Chondrocyte (in vitro differentiated cells): ENCODE results near the gene WNT7A. TPM values are rescaled to one million over a fixed set of nuclear protein-coding genes. Genes with fewer than 3 reads are reported as not detected.

Experiments
- DNase-seq: peaks from one replicate; pipeline ENCODE4 v3.0.0; 2021; ENCODE audit warnings: mixed read lengths, low spot score
- H3K27ac Mint-ChIP-seq: one replicate; pipeline ENCODE4 v1.8.0; 2021; ENCODE audit warnings: mild to moderate bottlenecking, moderate library complexity, mixed read lengths; ENCODE audit not compliant: unreplicated experiment
- H3K27me3 Mint-ChIP-seq: 2 replicates; pipeline ENCODE4 v1.8.0; 2021; ENCODE audit warnings: low read depth, mixed read lengths
- H3K36me3 Mint-ChIP-seq: 2 replicates; pipeline ENCODE4 v1.8.0; 2021; ENCODE audit warnings: low read depth, mixed read lengths
- H3K4me1 Mint-ChIP-seq: 2 replicates; pipeline ENCODE4 v1.8.0; 2021; ENCODE audit warnings: low read depth, mild to moderate bottlenecking, mixed read lengths
- H3K4me3 Mint-ChIP-seq: one replicate; pipeline ENCODE4 v1.8.0; 2021; ENCODE audit warnings: mild to moderate bottlenecking, moderate library complexity, mixed read lengths; ENCODE audit not compliant: unreplicated experiment
- H3K9me3 Mint-ChIP-seq: 2 replicates; pipeline ENCODE4 v1.8.0; 2021; ENCODE audit warnings: low read depth, mixed read lengths
- total RNA-seq: library from RNA; stranded (reverse); gene quantifications from 3 replicates; pipeline ENCODE4 v1.2.1, GENCODE V29; 2021
- TF ChIP-seq, protein P1 (sequence below): fragments of 200-600 bp; sonication (generic); IDR thresholded peaks from 2 replicates; pipeline ENCODE4 v1.5.0; 2021; ENCODE audit warnings: antibody characterized with exemption, mild to moderate bottlenecking, moderate library complexity

WNT7A gene
- total RNA-seq, 1 donor from 2014 or later, result not detected

DNA sequence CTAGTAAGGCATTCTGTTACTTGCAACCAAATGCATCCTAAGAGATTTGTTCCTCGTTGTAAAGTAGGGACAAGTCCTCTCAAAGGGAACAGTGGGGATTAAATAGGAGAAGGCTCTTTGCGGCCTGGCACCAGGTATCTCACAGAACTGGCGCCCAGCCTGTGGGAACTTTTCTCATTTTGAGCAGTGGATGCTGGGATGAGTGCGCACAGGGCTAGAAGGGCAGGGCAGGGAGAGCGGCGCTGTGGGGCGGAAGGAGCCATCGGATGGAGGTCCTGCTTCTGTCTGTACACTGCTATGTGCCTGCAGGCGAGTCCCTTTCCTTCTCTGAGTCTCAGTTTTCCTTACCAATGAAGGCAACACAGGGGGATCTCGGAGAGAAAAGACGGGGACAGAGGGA lies 50.6 kb downstream of the WNT7A start:
- H3K27me3 Mint-ChIP-seq, result peaks cover 18% of the 10 kb centered on the region
- DNase-seq, result no peak
- H3K4me1 Mint-ChIP-seq, result no peaks in the 10 kb centered on the region
- H3K36me3 Mint-ChIP-seq, result no peaks in the 10 kb centered on the region
- no peak overlapping the region for H3K4me3 Mint-ChIP-seq
- H3K27ac Mint-ChIP-seq, result no peak overlapping the region
- TF ChIP-seq, protein P1, sequence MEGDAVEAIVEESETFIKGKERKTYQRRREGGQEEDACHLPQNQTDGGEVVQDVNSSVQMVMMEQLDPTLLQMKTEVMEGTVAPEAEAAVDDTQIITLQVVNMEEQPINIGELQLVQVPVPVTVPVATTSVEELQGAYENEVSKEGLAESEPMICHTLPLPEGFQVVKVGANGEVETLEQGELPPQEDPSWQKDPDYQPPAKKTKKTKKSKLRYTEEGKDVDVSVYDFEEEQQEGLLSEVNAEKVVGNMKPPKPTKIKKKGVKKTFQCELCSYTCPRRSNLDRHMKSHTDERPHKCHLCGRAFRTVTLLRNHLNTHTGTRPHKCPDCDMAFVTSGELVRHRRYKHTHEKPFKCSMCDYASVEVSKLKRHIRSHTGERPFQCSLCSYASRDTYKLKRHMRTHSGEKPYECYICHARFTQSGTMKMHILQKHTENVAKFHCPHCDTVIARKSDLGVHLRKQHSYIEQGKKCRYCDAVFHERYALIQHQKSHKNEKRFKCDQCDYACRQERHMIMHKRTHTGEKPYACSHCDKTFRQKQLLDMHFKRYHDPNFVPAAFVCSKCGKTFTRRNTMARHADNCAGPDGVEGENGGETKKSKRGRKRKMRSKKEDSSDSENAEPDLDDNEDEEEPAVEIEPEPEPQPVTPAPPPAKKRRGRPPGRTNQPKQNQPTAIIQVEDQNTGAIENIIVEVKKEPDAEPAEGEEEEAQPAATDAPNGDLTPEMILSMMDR, result no peak
- H3K9me3 Mint-ChIP-seq, result no peaks in the 10 kb centered on the region

GRCh38 chr3:13828501-13829265 lies 51.2 kb downstream of the WNT7A start:
- H3K36me3 Mint-ChIP-seq, result no peaks in the 10 kb centered on the region
- H3K9me3 Mint-ChIP-seq, result no peaks in the 10 kb centered on the region
- TF ChIP-seq, protein P1, result no peak
- no peaks in the 10 kb centered on the region for H3K4me1 Mint-ChIP-seq
- DNase-seq, result no peak
- H3K4me3 Mint-ChIP-seq, result no peak overlapping the region
- peaks cover 14% of the 10 kb centered on the region for H3K27me3 Mint-ChIP-seq
- H3K27ac Mint-ChIP-seq, result no peak overlapping the region

DNA sequence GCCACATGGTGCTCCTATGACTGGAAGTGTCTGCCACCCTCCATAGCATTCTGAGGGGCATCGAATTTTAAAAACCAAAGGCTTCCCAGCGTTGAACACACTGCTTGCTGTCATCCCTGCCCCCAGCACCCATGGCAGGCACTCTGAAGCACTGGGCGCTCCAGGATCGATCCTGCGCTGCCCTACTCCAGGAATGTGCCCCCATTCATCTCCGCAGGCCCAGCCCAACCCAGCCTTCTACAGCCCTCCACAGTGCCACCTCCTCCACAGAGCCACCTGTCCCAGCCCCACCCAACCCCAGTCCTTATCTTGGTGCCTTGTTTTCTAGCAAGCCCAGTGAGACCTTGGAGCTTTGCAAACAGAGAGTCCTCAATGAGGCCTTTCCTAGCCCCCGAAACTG lies 52.2 kb downstream of the WNT7A start:
- no peak overlapping the region for H3K4me3 Mint-ChIP-seq
- H3K36me3 Mint-ChIP-seq, result no peaks in the 10 kb centered on the region
- DNase-seq, result no peak
- peaks cover 10% of the 10 kb centered on the region for H3K27me3 Mint-ChIP-seq
- no peak overlapping the region for H3K27ac Mint-ChIP-seq
- H3K4me1 Mint-ChIP-seq, result no peaks in the 10 kb centered on the region
- TF ChIP-seq, protein P1, result no peak
- H3K9me3 Mint-ChIP-seq, result no peaks in the 10 kb centered on the region

GRCh38 chr3:13827256-13827655 lies 52.6 kb downstream of the WNT7A start:
- TF ChIP-seq, protein P1, result no peak
- H3K27me3 Mint-ChIP-seq, result peaks cover 10% of the 10 kb centered on the region
- H3K4me1 Mint-ChIP-seq, result no peaks in the 10 kb centered on the region
- no peak for DNase-seq
- no peak overlapping the region for H3K27ac Mint-ChIP-seq
- no peaks in the 10 kb centered on the region for H3K36me3 Mint-ChIP-seq
- H3K9me3 Mint-ChIP-seq, result peaks cover 1% of the 10 kb centered on the region
- no peak overlapping the region for H3K4me3 Mint-ChIP-seq

GRCh38 chr3:13826672-13827071 lies 53.2 kb downstream of the WNT7A start:
- TF ChIP-seq, protein P1, result no peak
- DNase-seq, result no peak
- Mint-ChIP-seq H3K27me3 (peaks cover 10% of the 10 kb centered on the region), H3K4me3 (no peak overlapping the region), H3K4me1 (no peaks in the 10 kb centered on the region), H3K36me3 (no peaks in the 10 kb centered on the region), H3K27ac (no peak overlapping the region), H3K9me3 (peaks cover 2% of the 10 kb centered on the region)
